Endothelial cell of umbilical vein (primary cell): ENCODE results near the gene CA14. TPM values are rescaled to one million over a fixed set of nuclear protein-coding genes. Genes with fewer than 3 reads are reported as not detected.

Source experiments
- BruUV-seq: library from RNA; stranded (reverse); fragments of 400-500 nt; replicated peaks from 2 replicates; lab custom pipeline; 2021; lab: Mats Ljungman, UMichigan
- CTCF ChIA-PET: fragments of 300-600, 350-600 bp; sonication (Branson Sonifier 250); formaldehyde crosslinking; loops from one replicate; lab custom pipeline; 2021; ENCODE audit warnings: antibody characterized with exemption, inconsistent platforms; lab: Charles Lee
- POLR2A ChIA-PET: fragments of 300-600, 350-600 bp; sonication (Branson Sonifier 250); formaldehyde crosslinking; loops from one replicate; lab custom pipeline; 2021; ENCODE audit warnings: antibody characterized with exemption, inconsistent platforms; lab: Charles Lee
- DNase-seq: peaks from one replicate; pipeline ENCODE4 v3.0.0-alpha.2; 2011; ENCODE audit warnings: low read depth, low spot score
- FAIRE-seq: peaks from 2 replicates; lab custom pipeline; 2011; peaks lifted over from hg19 to GRCh38; lab: Jason Lieb, UNC
- H2AFZ ChIP-seq: 2 replicates; pipeline ENCODE4 v1.6.0; 2012; ENCODE audit warnings: low read depth, low read length, control low read depth, inconsistent platforms
- H3K27ac ChIP-seq: 2 replicates; pipeline ENCODE4 v1.5.1; 2011; ENCODE audit warnings: low read depth, mild to moderate bottlenecking, control low read depth, low read length, moderate library complexity; ENCODE audit not compliant: insufficient read depth
- H3K27me3 ChIP-seq, 2 experiments: 2 replicates each; pipeline versions ENCODE4 v1.6.0 to v1.6.1; 2011; ENCODE audit warnings: low read length in 2 of 2, mixed read lengths in 1 of 2; ENCODE audit not compliant: control insufficient read depth in 2 of 2, insufficient read depth in 2 of 2
- H3K36me3 ChIP-seq, 2 experiments: 2 replicates in 1 of 2; 3 replicates in 1 of 2; pipeline ENCODE4 v1.5.1; 2011; ENCODE audit warnings: low read length in 2 of 2, mild to moderate bottlenecking in 1 of 2, moderate library complexity in 1 of 2; ENCODE audit not compliant: control insufficient read depth in 2 of 2, insufficient read depth in 2 of 2; ENCODE audit errors: extremely low read depth in 1 of 2
- H3K4me1 ChIP-seq: 3 replicates; pipeline ENCODE4 v1.5.1; 2011; ENCODE audit warnings: mild to moderate bottlenecking, low read length; ENCODE audit not compliant: control insufficient read depth, insufficient read depth; ENCODE audit errors: extremely low read depth
- H3K4me2 ChIP-seq: 2 replicates; pipeline ENCODE4 v1.6.1; 2011; ENCODE audit warnings: low read length, control low read depth, mixed read lengths; ENCODE audit not compliant: insufficient read depth
- H3K4me3 ChIP-seq, 3 experiments: fragments of 200-600 bp in 1 of 3; sonication (generic), shearing (Covaris generic) in 1 of 3; replicated peaks in 1 of 3; 2 replicates each; pipeline ENCODE4 v1.5.1; 2011 to 2016; ENCODE audit warnings: control low read depth in 3 of 3, low read length in 3 of 3, mild to moderate bottlenecking in 2 of 3, inconsistent platforms in 1 of 3, low read depth in 1 of 3, moderate library complexity in 1 of 3; ENCODE audit not compliant: insufficient read depth in 1 of 3
- H3K79me2 ChIP-seq: 2 replicates; pipeline ENCODE4 v1.6.0; 2012; ENCODE audit warnings: low read length, inconsistent platforms; ENCODE audit not compliant: control insufficient read depth, insufficient read depth
- H3K9ac ChIP-seq: replicated peaks from 2 replicates; pipeline ENCODE3; 2011; ENCODE audit warnings: low read length, control low read depth; ENCODE audit not compliant: insufficient read depth; ENCODE audit errors: extremely low read depth
- H3K9me1 ChIP-seq: replicated peaks from 3 replicates; pipeline ENCODE4 v1.6.0; 2011; ENCODE audit warnings: mild to moderate bottlenecking, low read length; ENCODE audit not compliant: control insufficient read depth, insufficient read depth; ENCODE audit errors: extremely low read depth
- H3K9me3 ChIP-seq: replicated peaks from 2 replicates; pipeline ENCODE4 v1.5.1; 2012; ENCODE audit warnings: low read length, inconsistent platforms; ENCODE audit not compliant: control insufficient read depth, insufficient read depth
- H4K20me1 ChIP-seq: replicated peaks from 2 replicates; pipeline ENCODE3; 2011; ENCODE audit warnings: mild to moderate bottlenecking, low read length; ENCODE audit not compliant: control insufficient read depth, insufficient read depth; ENCODE audit errors: extremely low read depth
- EZH2 ChIP-seq: IDR thresholded peaks from 2 replicates; pipeline ENCODE4 v1.6.1; 2012; ENCODE audit warnings: borderline replicate concordance, low read depth, mild to moderate bottlenecking, moderate library complexity, low read length, inconsistent platforms; ENCODE audit not compliant: severe bottlenecking
- FOS ChIP-seq: IDR thresholded peaks from 2 replicates; pipeline ENCODE4 v1.6.1; 2011; ENCODE audit warnings: mild to moderate bottlenecking, low read length, moderate library complexity, borderline replicate concordance; ENCODE audit not compliant: insufficient read depth
- GATA2 ChIP-seq: IDR thresholded peaks from 2 replicates; pipeline ENCODE4 v1.7.0; 2011; ENCODE audit warnings: low read depth, mild to moderate bottlenecking, moderate library complexity, mixed read lengths, low read length; ENCODE audit not compliant: insufficient read length, insufficient read depth
- JUN ChIP-seq: IDR thresholded peaks from 2 replicates; pipeline ENCODE4 v1.6.1; 2011; ENCODE audit warnings: borderline replicate concordance, low read depth; ENCODE audit not compliant: insufficient read length, insufficient read depth
- MYC ChIP-seq: IDR thresholded peaks from one replicate; pipeline ENCODE4 v1.6.1; 2011; ENCODE audit warnings: mild to moderate bottlenecking, low read depth, low read length
- POLR2A ChIP-seq: IDR thresholded peaks from 2 replicates; pipeline ENCODE4 v1.6.1; 2012; ENCODE audit warnings: low read depth, mild to moderate bottlenecking, control low read depth, low read length
- POLR2AphosphoS5 ChIP-seq: IDR thresholded peaks from 2 replicates; pipeline ENCODE4 v1.6.1; 2012; ENCODE audit warnings: low read depth, mild to moderate bottlenecking, control low read depth, low read length, moderate library complexity; ENCODE audit not compliant: insufficient read depth
- dilution Hi-C: fragments of 300-500 bp; cut with MboI; formaldehyde crosslinking; loops from one replicate; pipeline ENCODE4 v1.15.0; 2019; ENCODE audit warnings: low sequenced_read_pairs; ENCODE audit not compliant: extremely low pct_ligation_motif_present
- intact Hi-C: fragments of 100-400 bp; cut with micrococcal nuclease; formaldehyde crosslinking; loops from one replicate; pipeline ENCODE4 v1.10.0; 2022
- polyA plus RNA-seq, 4 experiments: library from polyadenylated mRNA; depleted of rRNA in 3 of 4; stranded (reverse) in 3 of 4; unstranded in 1 of 4; fragments of >200 nt; gene quantifications; 2 replicates each; pipeline versions ENCODE4 v1.2.1 to v1.2.3, GENCODE V29; 2011 to 2012; ENCODE audit warnings: missing spikeins in 1 of 4
- total RNA-seq: library from RNA; stranded (reverse); gene quantifications from 2 replicates; pipeline ENCODE4 v1.2.3, GENCODE V29; 2021
- TF ChIP-seq, protein P1 (sequence below), 2 donors: IDR thresholded peaks; 1 replicate in 1 of 2; 2 replicates in 1 of 2; pipeline ENCODE4 v1.5.1; 2011; ENCODE audit warnings: low read length in 2 of 2, mild to moderate bottlenecking in 2 of 2, moderate library complexity in 2 of 2, control low read depth in 1 of 2, inconsistent platforms in 1 of 2, low read depth in 1 of 2; ENCODE audit not compliant: insufficient read depth in 1 of 2; ENCODE audit errors: extremely low read depth in 1 of 2
- TF ChIP-seq, protein P2 (sequence below): IDR thresholded peaks from 2 replicates; pipeline ENCODE4 v1.6.1; 2011; ENCODE audit not compliant: insufficient read depth, insufficient read length

CA14 gene
- total and polyA plus RNA-seq, 2 donors (not counting 3 experiments of a cell fraction or from before 2014, with no cell fraction given), result not detected

DNA sequence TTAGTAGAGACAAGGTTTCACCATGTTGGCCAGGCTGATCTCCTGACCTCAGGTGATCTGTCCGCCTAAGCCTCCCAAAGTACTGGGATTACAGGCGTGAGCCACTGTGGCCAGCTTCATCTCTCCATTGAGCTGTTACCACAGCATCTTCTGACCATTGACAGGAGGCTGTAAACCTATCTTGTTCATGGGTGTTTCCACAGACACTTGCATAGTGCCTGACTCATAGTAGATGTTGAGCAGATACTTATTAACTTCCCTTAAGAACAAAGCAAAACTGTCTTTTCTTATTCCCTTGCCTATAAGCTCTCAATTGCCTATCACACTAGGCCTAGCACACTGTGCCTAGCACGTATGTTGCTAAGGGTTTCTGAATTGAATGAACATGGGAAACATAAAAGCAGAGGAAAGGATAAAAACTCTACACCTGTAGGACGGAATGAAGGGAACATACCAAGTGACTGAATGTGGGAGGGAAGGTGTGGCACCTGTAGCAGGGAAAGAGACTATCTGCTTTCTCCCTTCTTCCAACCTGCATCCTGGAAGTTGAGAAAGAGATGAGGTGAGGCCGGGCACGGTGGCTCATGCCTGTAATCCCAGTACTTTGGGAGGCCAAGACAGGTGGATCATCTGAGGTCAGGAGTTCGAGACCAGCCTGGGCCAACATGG lies 13.9 kb downstream of the CA14 start:
- dilution Hi-C loops, result no loop called here
- DNase-seq, result no peak

More for the DNA sequence above, 13.9 kb downstream of the CA14 start:
- intact Hi-C loops, result no loop called here
- POLR2A ChIA-PET, result no interaction called here
- H3K4me1 ChIP-seq, result peaks cover 41% of the 10 kb centered on the region
- H3K9me1 ChIP-seq, result no peaks in the 10 kb centered on the region
- H3K9ac ChIP-seq, result no peak overlapping the region
- H3K4me3 ChIP-seq, result no peak overlapping the region
- no peak overlapping the region for H2AFZ ChIP-seq
- H3K36me3 ChIP-seq, result peaks cover 0 to 2% of the 10 kb centered on the region in 2 experiments
- FAIRE-seq, result no peak
- CTCF ChIA-PET, result interaction anchor here (0.9 to 16.3 kb wide), 4 partner anchors 10 to 24 kb away, joined by 3 to 466 read pairs (median 24); partner anchors contain the start of genes CA14 and CIART
- no TSS peak for BruUV-seq
- peaks cover 19% of the 10 kb centered on the region for H3K79me2 ChIP-seq
- no peaks in the 10 kb centered on the region for H4K20me1 ChIP-seq
- H3K9me3 ChIP-seq, result no peaks in the 10 kb centered on the region
- H3K4me2 ChIP-seq, result no peak overlapping the region
- TF ChIP-seq POLR2AphosphoS5, result no peak
- no peak for TF ChIP-seq JUN
- TF ChIP-seq EZH2, result no peak
- TF ChIP-seq FOS, result no peak
- TF ChIP-seq GATA2, result no peak
- TF ChIP-seq, protein P1, sequence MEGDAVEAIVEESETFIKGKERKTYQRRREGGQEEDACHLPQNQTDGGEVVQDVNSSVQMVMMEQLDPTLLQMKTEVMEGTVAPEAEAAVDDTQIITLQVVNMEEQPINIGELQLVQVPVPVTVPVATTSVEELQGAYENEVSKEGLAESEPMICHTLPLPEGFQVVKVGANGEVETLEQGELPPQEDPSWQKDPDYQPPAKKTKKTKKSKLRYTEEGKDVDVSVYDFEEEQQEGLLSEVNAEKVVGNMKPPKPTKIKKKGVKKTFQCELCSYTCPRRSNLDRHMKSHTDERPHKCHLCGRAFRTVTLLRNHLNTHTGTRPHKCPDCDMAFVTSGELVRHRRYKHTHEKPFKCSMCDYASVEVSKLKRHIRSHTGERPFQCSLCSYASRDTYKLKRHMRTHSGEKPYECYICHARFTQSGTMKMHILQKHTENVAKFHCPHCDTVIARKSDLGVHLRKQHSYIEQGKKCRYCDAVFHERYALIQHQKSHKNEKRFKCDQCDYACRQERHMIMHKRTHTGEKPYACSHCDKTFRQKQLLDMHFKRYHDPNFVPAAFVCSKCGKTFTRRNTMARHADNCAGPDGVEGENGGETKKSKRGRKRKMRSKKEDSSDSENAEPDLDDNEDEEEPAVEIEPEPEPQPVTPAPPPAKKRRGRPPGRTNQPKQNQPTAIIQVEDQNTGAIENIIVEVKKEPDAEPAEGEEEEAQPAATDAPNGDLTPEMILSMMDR (IDR thresholded peaks at IDR 0.05; ENCODE audit: extremely low read depth in 1 of 2, insufficient read depth in 1 of 2, low read depth in 1 of 2, low read length in 2 of 2), result no peak
- TF ChIP-seq POLR2A, result no peak
- TF ChIP-seq MYC, result no peak
- TF ChIP-seq, protein P2, sequence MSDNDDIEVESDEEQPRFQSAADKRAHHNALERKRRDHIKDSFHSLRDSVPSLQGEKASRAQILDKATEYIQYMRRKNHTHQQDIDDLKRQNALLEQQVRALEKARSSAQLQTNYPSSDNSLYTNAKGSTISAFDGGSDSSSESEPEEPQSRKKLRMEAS, result no peak
- no peaks in the 10 kb centered on the region for H3K27me3 ChIP-seq
- no peak overlapping the region for H3K27ac ChIP-seq
